ENCODE measurements around the gene RANBP9.

The RANBP9 gene

GRCh38 chr6:13718123-13718458, 6.5 kb upstream of the RANBP9 start:
- Histone ChIP-seq H3K36me3 (ENCODE audit: control insufficient read depth in 2 of 2, insufficient read depth in 1 of 2, low read length in 2 of 2) (no peaks in the 10 kb centered on the region), H3K4me1 (ENCODE audit: control insufficient read depth, insufficient read depth, low read length) (no peaks in the 10 kb centered on the region), H3K9me3 (ENCODE audit: control insufficient read depth, insufficient read depth, low read depth, low read length) (no peaks in the 10 kb centered on the region), H3K4me3 (ENCODE audit: low read depth, low read length) (no peak overlapping the region), H3K27ac (ENCODE audit: extremely low read depth, low read depth, low read length) (no peak overlapping the region)
- POLR2A ChIA-PET, result no interaction called here
- TF ChIP-seq ZNF221 (tag by site-specific recombination; IDR thresholded peaks at IDR 0.05; ENCODE audit: borderline replicate concordance) (no peak), PRDM1 (tag by site-specific recombination; IDR thresholded peaks at IDR 0.05) (no peak), ZFP69B (tag by site-specific recombination; IDR thresholded peaks at IDR 0.05) (no peak), HOXD13 (CRISPR knock-in tag; IDR thresholded peaks at IDR 0.05; ENCODE audit: borderline replicate concordance) (no peak), PATZ1 (tag by site-specific recombination; IDR thresholded peaks at IDR 0.05) (no peak), KLF10 (tag by site-specific recombination; IDR thresholded peaks at IDR 0.05) (no peak)
- CTCF ChIA-PET, result no interaction called here

- POLR2A ChIA-PET, result no interaction called here
- H3K36me3 ChIP-seq (ENCODE audit: control insufficient read depth in 2 of 2, insufficient read depth in 1 of 2, low read length in 2 of 2), result no peaks in the 10 kb centered on the region
- H3K9me3 ChIP-seq (ENCODE audit: control insufficient read depth, insufficient read depth, low read depth, low read length), result no peaks in the 10 kb centered on the region
- H3K4me1 ChIP-seq (ENCODE audit: control insufficient read depth, insufficient read depth, low read length), result no peaks in the 10 kb centered on the region
- CTCF ChIA-PET, result interaction anchor here (0.6 kb wide), 1 partner anchor 10 kb away, joined by 3 read pairs; no protein-coding TSS in a partner anchor
- no peak overlapping the region for H3K4me3 ChIP-seq (ENCODE audit: low read depth, low read length)
- no peak overlapping the region for H3K27ac ChIP-seq (ENCODE audit: extremely low read depth, low read depth, low read length)
- no peak for TF ChIP-seq ZNF555 (tag by site-specific recombination; conservative IDR thresholded peaks at IDR 0.05)
- TF ChIP-seq ZNF341 (tag by site-specific recombination; IDR thresholded peaks at IDR 0.05; ENCODE audit: low read depth), result no peak
- TF ChIP-seq ZBTB49 (tag by site-specific recombination; IDR thresholded peaks at IDR 0.05; ENCODE audit: low read depth), result no peak
- no peak for TF ChIP-seq ZNF624 (tag by site-specific recombination; IDR thresholded peaks at IDR 0.05)
- TF ChIP-seq ZNF529 (tag by site-specific recombination; IDR thresholded peaks at IDR 0.05; ENCODE audit: insufficient replicate concordance), result no peak
- no peak for TF ChIP-seq ZNF580 (tag by site-specific recombination; IDR thresholded peaks at IDR 0.05)
- TF ChIP-seq FEZF1 (tag by site-specific recombination; IDR thresholded peaks at IDR 0.05), result no peak
- TF ChIP-seq ZNF514 (tag by site-specific recombination; IDR thresholded peaks at IDR 0.05), result no peak
- no peak for TF ChIP-seq ZNF132 (tag by site-specific recombination; IDR thresholded peaks at IDR 0.05; ENCODE audit: borderline replicate concordance)
- TF ChIP-seq ZSCAN5A (tag by site-specific recombination; IDR thresholded peaks at IDR 0.05), result no peak
- TF ChIP-seq ZNF76 (tag by site-specific recombination; IDR thresholded peaks at IDR 0.05; ENCODE audit: borderline replicate concordance, low read depth), result no peak
- TF ChIP-seq ZNF274 (IDR thresholded peaks at IDR 0.05; ENCODE audit: low read length), result no peak
- TF ChIP-seq ZNF274 (tag by site-specific recombination; IDR thresholded peaks at IDR 0.05; ENCODE audit: borderline replicate concordance), result no peak
- TF ChIP-seq ZBTB11 (tag by site-specific recombination; conservative IDR thresholded peaks at IDR 0.05; ENCODE audit: low read depth), result no peak
- no peak for TF ChIP-seq ZBTB1 (tag by site-specific recombination; IDR thresholded peaks at IDR 0.05)
- no peak for TF ChIP-seq HOXC10 (CRISPR knock-in tag; IDR thresholded peaks at IDR 0.05)
- no peak for TF ChIP-seq ZNF416 (tag by site-specific recombination; IDR thresholded peaks at IDR 0.05)
- TF ChIP-seq HIC1 (tag by site-specific recombination; IDR thresholded peaks at IDR 0.05), result no peak
- no peak for TF ChIP-seq ZNF561 (tag by site-specific recombination; IDR thresholded peaks at IDR 0.05; ENCODE audit: borderline replicate concordance)
Measured at GRCh38 chr6:13716955-13717295, 5.3 kb upstream of the RANBP9 start.
